ENCODE measurements around the gene LRRC8B.
"Not testable (repeated sequence)": the region's sequence is repeated elsewhere in the genome, so short reads cannot be mapped to it uniquely, and the experiment has no call there.

The LRRC8B gene

DNA sequence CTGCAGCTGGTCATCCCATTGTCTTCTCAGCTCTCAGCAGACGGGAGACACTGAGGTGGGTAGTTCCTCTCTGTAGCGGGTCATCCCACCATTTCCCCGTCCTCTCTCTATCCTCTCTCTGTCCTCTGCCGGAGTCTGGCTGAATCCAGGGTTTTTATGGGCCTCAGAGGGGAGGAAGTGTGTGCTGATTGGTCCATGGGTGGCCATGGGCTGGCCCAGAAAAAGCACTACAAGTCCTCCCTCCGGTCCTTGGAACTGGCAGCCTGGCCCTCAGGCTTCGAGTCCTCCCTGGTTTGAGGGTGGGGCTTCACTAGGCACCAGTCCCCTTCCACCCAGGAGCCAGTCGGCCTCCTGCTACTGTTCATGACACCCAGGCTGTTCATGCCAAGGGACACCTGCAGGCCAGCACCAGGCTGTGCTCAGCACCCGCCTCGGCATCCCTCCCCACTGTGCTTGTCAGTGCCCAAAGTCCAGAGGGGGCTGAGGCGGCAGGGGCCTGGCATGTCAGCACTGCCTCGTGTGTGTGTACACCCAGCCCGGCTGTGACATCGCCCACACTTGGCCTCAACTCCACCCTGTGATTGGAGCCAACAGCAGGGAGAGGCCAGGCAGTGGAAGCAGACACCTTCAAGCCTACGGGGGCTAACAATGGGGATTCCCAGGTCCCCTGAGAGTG, 85.3 kb downstream of the LRRC8B start:
- peak; percentile 74 for DNase-seq

DNA sequence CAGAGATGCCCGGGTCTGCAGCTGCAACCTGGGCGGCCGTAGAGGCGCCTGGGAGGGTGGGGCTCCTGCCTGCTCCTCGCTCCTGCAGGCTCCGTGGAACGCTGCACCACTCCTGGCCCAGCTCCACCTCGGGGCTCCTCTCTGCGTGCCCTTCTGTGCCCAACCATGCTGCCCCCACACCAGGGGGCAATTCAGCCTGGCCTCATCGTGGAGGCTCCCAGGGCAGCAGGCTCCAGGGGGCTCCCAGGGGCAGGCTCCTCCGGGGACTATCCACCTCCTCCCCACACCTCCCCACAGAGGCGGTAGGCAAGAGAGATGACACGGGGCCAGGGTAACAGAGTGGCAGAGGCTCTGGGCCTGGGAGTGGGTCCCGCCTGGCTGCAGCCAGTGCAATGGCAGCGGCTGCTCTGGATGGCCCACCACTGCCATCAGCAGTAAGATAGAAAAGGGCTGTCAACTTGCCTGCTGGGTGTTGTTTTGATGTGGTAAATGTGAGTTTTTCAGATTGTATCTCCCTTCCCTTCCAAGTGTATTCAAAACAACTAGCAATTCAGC, 85.9 kb downstream of the LRRC8B start:
- peak; percentile 82 for DNase-seq

DNA sequence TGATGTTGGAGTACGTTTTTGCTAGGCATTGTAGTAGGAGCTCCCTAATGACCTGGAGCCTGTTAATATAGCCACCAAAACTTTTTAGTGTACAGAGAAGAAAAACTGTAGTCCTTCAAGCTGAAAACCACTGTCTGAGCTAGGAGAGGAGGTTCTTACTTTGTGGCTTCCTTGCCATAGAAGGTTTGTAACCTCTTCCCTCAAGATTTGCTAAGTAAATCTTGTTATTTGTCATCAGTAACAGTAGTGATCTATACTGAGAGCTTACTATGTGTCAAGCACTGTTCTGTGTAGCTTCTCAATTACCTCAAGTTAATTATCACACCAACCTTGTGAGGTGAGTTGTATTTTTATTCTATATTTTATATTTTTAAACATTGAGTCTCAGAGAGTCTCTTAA, 87.1 kb downstream of the LRRC8B start:
- peak; percentile 61 for DNase-seq

DNA sequence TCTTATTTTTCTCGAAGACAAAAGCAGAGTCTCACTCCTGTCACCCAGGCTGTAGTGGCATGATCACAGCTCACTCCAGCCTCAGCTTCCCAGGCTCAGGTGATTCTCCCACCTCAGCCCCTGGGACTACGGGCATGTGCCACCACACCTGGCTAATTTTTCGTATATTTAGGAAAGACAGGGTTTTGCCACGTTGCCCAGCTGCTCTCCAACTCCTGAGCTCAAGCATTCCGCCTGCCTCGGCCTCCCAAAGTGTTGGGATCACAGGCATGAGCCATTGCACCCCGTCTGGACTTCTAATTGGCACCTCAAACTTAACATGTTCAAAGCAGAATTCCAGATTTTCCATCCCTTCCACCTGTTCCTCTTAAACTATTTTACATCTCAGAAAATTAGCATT, 89.3 kb downstream of the LRRC8B start:
- no peak for DNase-seq

DNA sequence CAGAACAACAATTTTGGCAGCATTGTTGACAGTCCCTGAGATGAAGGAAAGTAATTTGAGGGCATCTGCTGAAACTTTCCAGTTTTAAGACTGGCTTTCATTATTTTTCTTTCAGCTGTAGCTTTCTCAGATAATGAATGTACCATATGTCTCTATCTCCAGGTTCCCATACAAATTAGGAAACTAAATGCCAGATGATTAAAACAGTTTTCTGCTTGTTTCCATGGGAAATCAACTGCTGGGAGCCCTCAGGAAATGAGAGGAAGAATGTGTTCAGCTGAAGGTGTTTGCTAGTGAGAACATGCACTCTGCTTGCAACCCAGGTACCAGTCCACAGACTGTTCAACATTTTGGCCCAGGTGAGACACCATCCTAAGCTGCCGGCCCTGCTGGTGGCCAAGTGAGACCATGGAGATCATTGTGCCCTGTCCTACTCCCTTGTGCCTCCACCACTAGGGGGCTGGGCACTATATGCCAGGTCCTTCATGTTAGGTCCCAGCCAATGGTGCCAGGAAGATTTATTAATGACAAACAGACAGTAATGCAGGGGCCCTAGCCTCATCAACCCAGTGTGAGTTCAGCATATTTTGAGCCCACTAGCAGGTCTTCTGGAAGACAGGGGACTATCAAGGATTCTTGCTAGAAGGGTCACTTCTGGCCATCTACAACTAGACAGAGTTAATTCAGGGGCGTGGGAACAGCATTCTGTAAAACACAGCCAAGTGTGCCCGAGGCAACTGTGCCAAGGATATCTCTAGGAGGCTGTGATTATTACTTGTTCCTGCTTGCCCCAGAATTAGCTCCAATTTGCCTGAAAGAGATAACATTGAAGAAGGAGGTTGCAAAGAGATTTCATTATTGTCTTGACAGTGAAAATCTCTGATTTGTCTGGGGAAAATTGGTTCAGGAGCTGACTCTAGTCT, 91.3 kb downstream of the LRRC8B start:
- peak; percentile 45 for DNase-seq

DNA sequence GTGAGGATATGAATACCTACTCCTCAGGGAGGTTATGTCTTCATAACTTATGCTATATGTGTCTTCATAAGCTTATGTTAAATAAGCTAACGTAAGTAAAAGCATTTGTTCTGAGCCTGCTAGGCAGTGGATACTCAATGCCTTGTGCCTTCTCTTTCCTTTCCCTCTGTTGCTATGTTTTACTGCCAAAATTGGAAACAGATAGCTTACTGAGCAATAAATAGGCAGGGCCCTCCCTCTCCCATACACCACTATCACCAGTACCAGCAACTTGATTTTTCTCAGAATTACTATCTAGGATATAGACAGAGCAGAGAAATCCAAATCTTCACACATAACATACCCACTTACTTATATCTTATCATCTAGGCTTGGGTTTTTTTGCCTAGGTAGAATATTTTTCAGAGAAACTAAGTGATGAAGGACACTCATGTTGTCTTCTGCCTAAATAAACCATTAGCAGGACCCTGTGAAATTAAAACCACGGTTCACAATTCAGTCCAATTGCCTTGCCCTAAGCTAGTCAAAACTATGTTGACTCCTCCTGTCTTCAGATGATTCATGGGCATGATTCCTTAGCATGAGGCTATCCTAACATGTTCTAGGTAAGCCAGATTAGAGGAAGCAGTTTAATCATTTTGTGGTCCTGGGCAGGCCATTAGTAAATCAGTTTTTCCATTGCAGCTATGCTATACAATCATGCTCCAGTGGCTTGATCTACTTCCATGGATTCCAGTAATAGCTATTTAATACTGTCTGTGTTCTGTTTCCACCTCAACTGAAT, 92.4 kb downstream of the LRRC8B start:
- no peak for DNase-seq

DNA sequence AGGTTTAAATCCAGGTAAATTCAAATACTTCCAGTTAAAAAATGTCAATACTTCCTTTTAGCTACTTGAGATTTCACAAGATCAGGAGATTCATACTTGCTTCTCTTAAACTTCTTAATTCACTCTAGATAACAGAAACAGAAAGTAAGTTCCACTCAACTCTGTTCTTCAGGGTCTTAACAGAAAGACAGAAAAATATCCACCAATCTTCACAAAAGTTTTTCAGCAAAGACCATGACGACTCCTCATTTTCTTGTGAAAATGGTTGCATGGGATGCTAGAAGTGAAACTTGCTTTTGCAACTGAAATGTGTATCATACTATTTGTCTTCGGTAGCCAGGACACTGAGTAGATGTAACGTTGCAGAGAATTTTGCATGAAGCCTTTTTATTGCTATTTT, 96.0 kb downstream of the LRRC8B start:
- DNase-seq: no peak

DNA sequence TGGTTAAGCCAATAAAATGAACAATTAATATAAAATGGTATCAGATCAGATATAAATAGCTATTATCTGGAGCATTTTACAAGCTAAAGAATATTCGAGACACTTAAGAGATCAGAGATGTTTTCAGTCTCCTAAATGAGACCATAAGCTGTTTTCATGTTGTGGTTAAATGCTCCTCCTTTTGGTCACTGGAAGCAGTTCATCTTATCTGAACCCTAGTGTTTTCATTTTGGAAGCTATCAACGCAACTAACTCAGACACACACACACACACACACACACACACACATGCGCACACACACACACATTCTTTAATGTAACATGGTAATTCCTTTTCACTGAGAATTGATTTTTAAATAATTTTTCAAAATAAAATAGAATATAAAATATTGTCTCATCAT, 98.3 kb downstream of the LRRC8B start:
- peak; percentile 71 for DNase-seq

DNA sequence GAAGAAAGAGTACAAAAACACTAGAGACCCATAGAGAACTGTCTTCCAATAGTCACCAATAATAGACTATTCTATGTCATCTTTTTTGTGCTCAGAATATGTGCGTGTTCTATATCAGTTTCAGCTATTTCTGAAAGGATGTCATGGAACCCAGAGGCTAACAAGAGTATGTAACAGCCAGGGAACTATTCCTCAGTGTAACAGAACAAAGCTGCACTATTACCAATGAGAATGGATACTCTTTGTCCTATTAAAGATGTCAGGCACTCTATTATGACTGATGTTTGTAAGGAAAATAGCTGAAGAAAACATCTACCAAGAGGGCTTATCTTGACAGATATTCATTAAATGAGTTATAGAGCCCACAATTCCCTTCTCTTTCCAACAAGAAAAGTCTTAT, 99.7 kb downstream of the LRRC8B start:
- DNase-seq: no peak

DNA sequence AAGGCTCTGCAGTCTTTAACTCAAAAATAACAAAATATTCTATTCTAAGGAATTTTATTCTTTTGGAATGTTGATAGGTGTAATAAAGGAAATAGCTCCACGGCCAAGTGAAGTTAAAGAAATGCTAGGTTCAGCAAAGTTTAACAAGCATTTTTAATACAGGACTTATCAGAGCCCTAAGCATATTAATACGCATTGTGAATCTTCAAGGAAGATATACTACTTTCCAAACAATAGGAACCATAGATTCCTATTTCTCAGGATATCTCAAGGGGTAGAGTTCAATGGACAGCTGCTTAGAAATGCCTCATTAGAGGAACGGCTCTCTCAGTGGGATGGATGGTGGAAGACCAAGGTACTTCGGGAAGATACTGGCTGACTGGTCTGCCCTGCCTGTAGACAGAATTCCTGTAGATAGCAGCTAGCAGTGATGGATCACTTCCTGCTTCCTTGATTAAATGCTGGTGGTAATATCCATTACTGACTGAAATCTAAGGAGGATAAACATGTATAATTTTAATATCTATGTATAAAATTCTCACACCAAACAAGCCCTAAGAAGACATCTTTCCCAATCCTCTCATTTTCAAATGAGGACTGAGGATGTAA, 100.2 kb downstream of the LRRC8B start:
- no peak for DNase-seq

DNA sequence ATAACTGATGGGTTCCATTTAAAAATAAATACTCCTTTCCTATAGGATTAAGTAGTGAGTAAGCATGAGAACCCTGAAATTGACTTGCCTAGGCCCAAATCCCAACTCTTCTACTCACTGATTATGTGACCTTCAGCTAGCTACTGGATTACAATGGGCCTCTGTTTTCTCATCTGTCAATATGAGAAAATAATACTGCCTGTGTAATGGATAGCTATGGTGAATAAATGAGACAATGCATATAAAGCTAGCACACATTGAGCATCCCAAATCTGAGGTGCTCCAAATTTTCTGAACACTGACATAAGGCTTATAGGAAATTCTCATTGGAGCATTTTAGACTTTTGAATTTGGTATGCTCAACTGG, 103.0 kb downstream of the LRRC8B start:
- no peak for DNase-seq

DNA sequence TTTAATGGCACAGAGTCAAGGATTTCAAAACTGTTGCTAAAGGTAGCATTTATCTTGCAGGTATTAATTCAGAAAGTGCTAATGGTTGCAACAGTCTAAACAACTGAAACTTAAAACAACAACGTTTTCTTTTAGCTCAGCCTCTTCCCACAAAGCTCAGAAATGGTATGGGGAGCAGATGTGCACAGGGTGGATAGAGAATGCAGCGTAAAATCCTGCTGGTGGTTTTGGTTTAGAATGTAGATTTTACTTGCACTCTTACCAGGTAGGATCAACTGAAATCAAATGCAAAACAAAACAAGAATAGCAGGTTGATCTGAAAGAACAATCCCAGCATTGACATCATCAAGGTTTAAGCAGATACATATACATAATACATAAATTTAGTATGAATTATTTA, 104.5 kb downstream of the LRRC8B start:
- DNase-seq: no peak

DNA sequence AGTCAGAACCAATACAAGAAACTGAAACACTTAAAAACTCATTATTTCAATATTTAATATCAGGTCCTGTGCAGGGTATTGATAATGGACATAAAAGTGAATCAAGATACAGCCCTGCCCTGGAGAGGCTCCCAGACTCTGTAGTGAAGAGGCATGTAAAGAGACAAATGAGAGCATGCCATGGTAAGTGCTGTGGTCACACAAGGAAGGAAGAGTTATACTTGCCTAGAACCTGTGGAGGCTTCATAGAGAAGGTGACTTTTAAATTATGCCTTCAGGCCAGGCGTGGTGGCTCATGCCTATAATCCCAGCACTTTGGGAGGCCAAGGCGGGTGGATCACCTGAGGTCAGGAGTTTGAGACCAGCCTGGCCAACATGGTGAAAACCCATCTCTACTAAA, 105.0 kb downstream of the LRRC8B start:
- DNase-seq: not testable (repeated sequence)

DNA sequence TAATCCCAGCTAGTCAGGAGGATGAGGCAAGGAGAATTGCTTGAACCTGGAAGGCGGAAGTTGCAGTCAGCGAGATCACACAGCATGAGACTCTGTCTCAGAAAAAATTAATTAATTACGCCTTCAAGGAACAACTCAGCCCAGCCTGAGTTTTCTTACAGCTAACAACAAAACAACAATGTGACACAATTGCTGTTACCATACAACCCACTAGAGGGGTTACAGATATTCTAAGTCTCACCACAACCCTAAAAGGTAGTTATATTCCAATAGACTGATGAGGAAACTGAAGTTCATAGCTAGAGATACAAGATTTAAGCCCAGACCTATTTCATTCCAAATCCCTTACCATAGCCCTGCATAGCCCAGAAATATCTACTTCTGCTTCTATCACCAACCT, 105.4 kb downstream of the LRRC8B start:
- peak; percentile 55 for DNase-seq

DNA sequence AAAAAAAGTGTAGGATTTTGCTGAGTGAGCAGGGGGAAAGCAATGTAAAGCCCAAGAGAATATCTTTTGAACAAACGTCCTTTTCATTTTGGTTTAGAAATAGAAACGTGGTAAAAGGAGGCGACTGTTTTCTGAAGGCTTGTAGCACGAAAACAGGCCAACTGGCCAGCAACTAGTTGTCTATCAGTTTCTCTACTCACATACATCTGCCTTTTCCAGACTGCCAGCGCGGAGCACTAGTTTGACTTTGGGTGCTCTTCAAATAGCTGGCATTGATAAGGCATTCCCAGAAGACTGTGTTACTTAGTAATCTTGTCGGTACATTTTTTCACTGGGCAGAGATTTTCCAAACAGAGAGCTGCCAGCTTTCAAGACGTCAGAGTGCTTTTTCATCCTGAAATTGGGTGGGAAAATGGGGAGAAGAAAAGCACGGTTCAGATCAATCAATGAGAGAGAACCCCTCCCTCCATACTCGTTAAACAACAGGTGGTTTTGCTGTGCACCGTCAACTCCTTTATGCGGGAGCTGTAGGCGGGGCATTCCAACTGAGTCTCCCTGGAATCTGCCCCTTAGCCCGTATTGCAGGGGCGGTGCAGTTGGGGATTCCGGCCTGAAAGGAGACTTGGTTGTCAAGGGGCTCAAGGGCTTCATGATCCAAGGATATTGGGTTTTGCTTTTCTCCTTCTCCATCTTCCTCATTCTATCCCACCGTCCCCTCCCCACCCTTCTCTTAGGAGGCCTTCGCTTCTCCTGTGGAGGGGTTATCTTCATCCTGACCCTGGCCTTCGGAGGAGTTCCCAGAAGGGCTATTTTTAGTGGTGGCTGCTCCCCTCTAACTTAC, 107.4 kb downstream of the LRRC8B start:
- no peak for DNase-seq

DNA sequence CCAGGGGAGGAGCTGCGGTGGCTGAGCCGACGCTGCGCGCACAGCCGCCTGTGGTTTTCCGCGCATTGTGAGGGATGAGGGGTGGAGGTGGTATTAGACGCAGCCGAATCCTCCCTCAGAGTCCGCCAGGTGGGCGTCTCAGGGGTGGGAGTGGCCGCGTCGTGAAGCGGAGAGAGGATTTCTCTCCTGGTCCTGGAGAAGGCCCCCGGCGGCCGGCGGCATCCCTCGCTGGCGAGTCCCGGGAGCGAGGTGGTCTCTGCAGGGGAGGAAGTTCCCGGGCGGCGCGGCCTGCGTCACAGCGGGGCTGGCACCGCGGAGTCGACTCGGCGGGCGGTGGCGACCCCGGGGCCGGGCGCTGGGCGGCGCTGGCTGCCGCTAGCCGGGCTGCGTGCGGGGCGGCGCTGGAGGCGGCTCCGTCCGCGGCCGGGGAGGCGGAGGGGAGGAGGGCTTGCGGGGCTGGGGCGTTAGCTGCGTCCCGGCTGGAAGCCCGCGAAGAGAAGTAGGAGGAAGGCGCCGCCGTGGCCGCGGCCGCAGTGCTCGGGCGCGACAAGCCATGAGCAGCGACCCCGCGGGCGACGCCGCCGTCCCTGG, 108.1 kb downstream of the LRRC8B start, which contains the start of gene LRRC8C:
TSS of gene LRRC8C (plus strand) at position 464 of the 591 bp plus-strand sequence. CDS start 53,354 bp downstream, outside the sequence.
- peak; percentile 88 for DNase-seq

DNA sequence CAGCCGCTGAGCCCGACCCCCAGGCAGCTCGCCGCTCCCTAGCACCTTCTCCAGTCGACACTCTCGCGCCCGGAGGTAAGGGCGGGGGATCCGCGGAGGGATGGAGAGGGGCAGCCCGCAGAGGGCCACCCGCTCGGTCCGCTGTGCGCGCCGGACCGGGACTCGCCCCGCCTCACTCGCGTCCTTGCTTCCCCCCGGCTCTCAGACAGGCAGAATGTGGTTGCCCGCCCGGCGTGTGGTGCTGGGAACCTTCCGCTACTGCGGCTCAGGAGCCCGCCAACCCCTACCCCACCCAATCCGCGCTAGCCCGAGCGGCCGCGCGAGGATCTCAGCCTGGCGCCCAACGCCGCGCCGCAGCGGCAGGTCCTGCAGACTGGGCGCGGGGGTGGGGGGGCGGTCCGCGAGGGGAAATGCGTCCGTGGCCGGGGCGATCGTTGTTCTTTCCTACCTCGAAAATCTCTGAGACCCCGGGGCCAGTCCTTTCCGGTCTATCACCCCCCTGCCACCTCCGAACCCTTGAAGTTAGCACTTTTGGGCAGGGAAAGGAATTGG, 108.7 kb downstream of the LRRC8B start:
- peak; percentile 73 for DNase-seq

DNA sequence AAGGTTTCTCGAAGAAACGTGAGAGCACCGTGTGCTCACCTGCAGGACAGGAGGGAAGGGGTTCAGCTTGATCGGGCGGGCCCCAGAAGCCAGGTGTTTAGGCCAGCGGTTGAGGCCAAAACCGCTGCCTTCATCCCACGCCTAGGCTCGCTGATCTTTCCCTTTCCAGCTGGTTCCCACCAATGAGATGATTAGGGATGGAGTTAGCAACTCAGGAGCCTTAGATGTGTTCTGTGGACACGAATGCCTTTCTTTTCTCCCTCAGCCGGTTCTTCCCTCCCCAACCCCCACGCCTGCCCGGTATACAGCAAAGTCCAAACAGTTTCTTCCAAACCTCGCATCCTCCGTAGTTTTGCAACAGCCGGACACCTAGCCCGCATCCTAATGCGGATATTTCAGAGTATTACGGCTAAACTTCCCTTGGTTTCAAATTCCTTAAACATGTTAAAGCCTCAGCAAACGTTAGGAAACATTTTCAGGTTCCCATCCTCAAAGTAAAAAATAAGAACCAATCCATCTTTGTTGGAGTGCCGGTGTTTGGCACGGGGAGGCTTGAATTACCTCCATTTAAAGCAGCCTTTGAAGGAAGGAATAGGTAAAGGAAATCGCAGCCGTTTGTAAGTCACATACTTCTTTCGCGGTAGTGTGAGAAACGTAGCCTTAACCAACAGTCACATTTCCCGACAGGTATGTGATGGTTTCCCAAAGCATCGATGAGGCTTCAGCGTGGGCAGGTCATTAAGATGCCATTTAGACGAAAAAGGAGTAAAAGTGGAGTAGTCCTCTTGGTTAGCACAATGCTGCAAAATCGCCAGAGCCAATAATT, 109.4 kb downstream of the LRRC8B start:
- DNase-seq: peak; percentile 48

DNA sequence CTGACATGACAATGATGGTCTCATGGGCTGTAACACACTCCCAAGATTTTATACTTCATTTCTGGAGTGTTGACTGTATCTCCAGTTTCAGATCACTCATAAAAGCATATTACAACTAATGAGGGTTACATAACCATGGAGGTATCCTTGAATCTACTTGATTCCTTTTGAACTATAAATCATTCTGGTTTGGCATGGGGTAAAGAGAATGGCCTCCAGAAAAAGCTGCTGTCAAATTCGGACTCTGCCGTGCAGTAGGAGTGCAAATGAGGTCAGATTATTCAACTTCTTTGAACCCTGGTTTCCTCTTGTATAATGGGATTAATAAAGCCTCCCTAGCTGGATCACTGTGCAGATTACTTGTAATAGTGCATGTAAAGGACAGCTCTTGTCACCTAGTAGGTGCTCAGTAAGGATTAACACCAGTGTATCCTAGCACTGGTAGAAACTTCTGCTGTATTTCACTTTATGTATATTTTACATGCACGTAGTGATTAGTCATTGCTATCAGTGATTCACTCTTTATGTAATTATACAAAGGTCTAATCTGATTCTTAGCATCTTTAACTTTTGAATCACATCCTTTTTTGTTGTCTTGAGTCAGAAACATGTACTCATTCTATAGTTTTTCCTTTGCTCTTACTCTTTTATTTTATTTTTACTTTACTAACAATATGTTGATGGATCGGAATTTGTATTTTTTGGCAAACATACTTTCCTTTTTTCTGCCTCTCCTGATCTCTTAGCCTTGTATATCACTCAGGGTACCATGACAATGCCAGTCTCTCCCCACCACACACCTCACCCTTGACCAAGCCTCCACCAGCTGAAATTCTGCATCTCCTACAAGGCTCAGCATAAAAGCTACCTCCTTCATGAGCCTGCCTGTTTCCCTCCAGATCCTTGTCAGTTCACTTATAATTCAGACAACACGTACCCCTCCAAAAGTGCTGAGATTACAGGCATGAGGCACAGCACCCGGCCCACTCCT, 111.5 kb downstream of the LRRC8B start:
- DNase-seq: no peak
